Astrocyte (in vitro differentiated cells and primary cell): ENCODE measurements around the gene NTSR1. TPM values are rescaled to one million over a fixed set of nuclear protein-coding genes. Genes with fewer than 3 reads are reported as not detected.

Experiments used
- DNase-seq: peaks from one replicate; pipeline ENCODE4 v3.0.0-alpha.2; 2010; ENCODE audit warnings: low read depth
- FAIRE-seq: peaks from 2 replicates; lab custom pipeline; 2011; peaks lifted over from hg19 to GRCh38; lab: Jason Lieb, UNC
- H2AFZ ChIP-seq: 2 replicates; pipeline ENCODE4 v1.6.0; 2012; ENCODE audit warnings: low read depth, low read length, inconsistent platforms
- H3K27ac ChIP-seq: 2 replicates; pipeline ENCODE4 v1.5.1; 2011; ENCODE audit warnings: low read depth, low read length, inconsistent platforms
- H3K27me3 ChIP-seq: 2 replicates; pipeline ENCODE4 v1.6.0; 2011; ENCODE audit warnings: low read length, inconsistent platforms; ENCODE audit not compliant: insufficient read depth
- H3K36me3 ChIP-seq: 2 replicates; pipeline ENCODE4 v1.5.1; 2011; ENCODE audit warnings: low read length, inconsistent platforms; ENCODE audit not compliant: insufficient read depth
- H3K4me1 ChIP-seq: 2 replicates; pipeline ENCODE4 v1.5.1; 2011; ENCODE audit warnings: low read length, inconsistent platforms; ENCODE audit not compliant: insufficient read depth
- H3K4me2 ChIP-seq: 2 replicates; pipeline ENCODE4 v1.6.0; 2012; ENCODE audit warnings: low read length, inconsistent platforms
- H3K4me3 ChIP-seq: 2 replicates; pipeline ENCODE4 v1.5.1; 2011; ENCODE audit warnings: low read depth, mild to moderate bottlenecking, low read length, inconsistent platforms; ENCODE audit not compliant: insufficient read depth
- H3K79me2 ChIP-seq: 2 replicates; pipeline ENCODE4 v1.6.0; 2012; ENCODE audit warnings: mild to moderate bottlenecking, low read length, inconsistent platforms; ENCODE audit not compliant: insufficient read depth
- H3K9ac ChIP-seq: 2 replicates; pipeline ENCODE4 v1.6.0; 2012; ENCODE audit warnings: mild to moderate bottlenecking, low read length, inconsistent platforms
- H3K9me3 ChIP-seq: 2 replicates; pipeline ENCODE4 v1.5.1; 2012; ENCODE audit warnings: low read depth, mild to moderate bottlenecking, low read length, inconsistent platforms; ENCODE audit not compliant: insufficient read depth
- H4K20me1 ChIP-seq: 2 replicates; pipeline ENCODE4 v1.6.0; 2012; ENCODE audit warnings: low read length, inconsistent platforms; ENCODE audit not compliant: insufficient read depth
- H3K27ac Mint-ChIP-seq: one replicate; pipeline ENCODE4 v1.8.0; 2021; ENCODE audit warnings: mild to moderate bottlenecking, mixed read lengths; ENCODE audit not compliant: unreplicated experiment
- H3K27me3 Mint-ChIP-seq: one replicate; pipeline ENCODE4 v1.8.0; 2021; ENCODE audit warnings: low read depth, mixed read lengths; ENCODE audit not compliant: unreplicated experiment
- H3K36me3 Mint-ChIP-seq: one replicate; pipeline ENCODE4 v1.8.0; 2021; ENCODE audit warnings: low read depth, mixed read lengths; ENCODE audit not compliant: unreplicated experiment
- H3K4me1 Mint-ChIP-seq: one replicate; pipeline ENCODE4 v1.8.0; 2021; ENCODE audit warnings: low read depth, mixed read lengths; ENCODE audit not compliant: unreplicated experiment
- H3K4me3 Mint-ChIP-seq: one replicate; pipeline ENCODE4 v1.8.0; 2021; ENCODE audit warnings: mild to moderate bottlenecking, moderate library complexity, mixed read lengths; ENCODE audit not compliant: unreplicated experiment
- H3K9me3 Mint-ChIP-seq: one replicate; pipeline ENCODE4 v1.8.0; 2021; ENCODE audit warnings: mild to moderate bottlenecking, mixed read lengths; ENCODE audit not compliant: unreplicated experiment
- CTCF ChIP-seq: IDR thresholded peaks from 2 replicates; pipeline ENCODE4 v1.5.1; 2011; ENCODE audit warnings: low read depth, mild to moderate bottlenecking, inconsistent platforms, low read length, moderate library complexity; ENCODE audit not compliant: insufficient read depth
- EZH2 ChIP-seq: IDR thresholded peaks from 2 replicates; pipeline ENCODE4 v1.6.1; 2012; ENCODE audit warnings: mild to moderate bottlenecking, low read length, inconsistent platforms; ENCODE audit not compliant: insufficient read depth
- total RNA-seq: library from RNA; stranded (reverse); gene quantifications from 2 replicates; pipeline ENCODE4 v1.2.1, GENCODE V29; 2021

Gene NTSR1
- total RNA-seq, 1 donor from 2014 or later: 0.16 TPM

DNA sequence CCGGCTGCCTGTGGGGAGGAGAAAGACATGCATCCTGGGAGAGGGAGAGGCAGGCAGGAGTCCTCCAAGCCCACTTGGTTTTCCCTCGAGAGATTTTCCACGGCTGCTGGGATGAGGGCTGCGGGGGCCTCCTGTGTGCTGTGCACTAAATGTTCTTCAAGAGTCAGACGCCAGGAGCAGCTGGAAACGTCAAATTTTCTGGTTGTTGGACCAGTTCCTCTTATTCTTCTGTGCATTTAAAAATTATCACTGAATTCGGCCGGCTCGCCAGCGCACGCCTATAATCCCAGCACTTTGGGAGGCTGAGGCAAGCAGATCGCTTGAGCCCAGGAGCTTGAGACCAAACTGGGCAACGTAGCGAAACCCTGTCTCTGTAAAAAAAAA, 32.8 kb upstream of the NTSR1 start:
- peaks cover 2% of the 10 kb centered on the region for H3K36me3 Mint-ChIP-seq
- DNase-seq (no peak), FAIRE-seq (no peak)
- H3K79me2 ChIP-seq: no peaks in the 10 kb centered on the region
- H4K20me1 ChIP-seq: no peaks in the 10 kb centered on the region
- H2AFZ ChIP-seq: no peak overlapping the region
- H3K27me3 Mint-ChIP-seq: peaks cover 38% of the 10 kb centered on the region
- peaks cover 7% of the 10 kb centered on the region for H3K4me1 ChIP-seq
- H3K4me1 Mint-ChIP-seq: peaks cover 4% of the 10 kb centered on the region
- peaks cover 14% of the 10 kb centered on the region for H3K9me3 Mint-ChIP-seq
- no peaks in the 10 kb centered on the region for H3K9me3 ChIP-seq
- no peaks in the 10 kb centered on the region for H3K36me3 ChIP-seq
- no peak overlapping the region for H3K27ac Mint-ChIP-seq
- H3K4me2 ChIP-seq: no peak overlapping the region
- no peak overlapping the region for H3K9ac ChIP-seq
- no peak overlapping the region for H3K27ac ChIP-seq
- no peak overlapping the region for H3K4me3 ChIP-seq
- H3K27me3 ChIP-seq: peaks cover 9% of the 10 kb centered on the region
- H3K4me3 Mint-ChIP-seq: no peak overlapping the region
- TF ChIP-seq EZH2 (no peak), CTCF (no peak)

DNA sequence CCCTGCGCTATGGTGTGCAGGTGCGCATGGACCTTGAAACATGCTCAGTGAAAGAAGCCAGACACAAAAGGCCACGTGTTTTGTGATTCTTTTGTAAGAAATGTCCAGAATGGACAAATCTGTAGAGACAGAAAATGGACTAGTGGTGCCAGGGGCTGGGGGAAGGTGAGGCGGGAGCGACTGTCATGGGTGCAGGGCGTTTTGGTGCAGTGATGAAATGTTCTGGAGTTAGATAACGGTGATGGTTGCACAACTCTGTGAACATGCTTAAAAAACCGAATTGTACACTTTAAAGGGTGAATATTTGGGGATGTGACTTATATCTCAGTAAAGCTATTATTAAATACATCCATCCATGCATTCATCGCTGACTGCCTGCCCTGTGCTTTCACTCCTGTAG, 31.7 kb upstream of the NTSR1 start:
- no peak overlapping the region for H3K4me3 Mint-ChIP-seq
- Histone ChIP-seq H3K27ac (no peak overlapping the region), H2AFZ (no peak overlapping the region), H3K4me1 (peaks cover 7% of the 10 kb centered on the region), H3K27me3 (peaks cover 19% of the 10 kb centered on the region), H3K4me2 (no peak overlapping the region), H3K9ac (no peak overlapping the region), H3K36me3 (no peaks in the 10 kb centered on the region), H3K79me2 (no peaks in the 10 kb centered on the region), H3K4me3 (no peak overlapping the region), H3K9me3 (no peaks in the 10 kb centered on the region), H4K20me1 (no peaks in the 10 kb centered on the region)
- no peak overlapping the region for H3K27ac Mint-ChIP-seq
- TF ChIP-seq EZH2 (no peak), CTCF (no peak)
- peaks cover 4% of the 10 kb centered on the region for H3K4me1 Mint-ChIP-seq
- no peak for FAIRE-seq
- DNase-seq: no peak
- H3K9me3 Mint-ChIP-seq: peaks cover 14% of the 10 kb centered on the region
- H3K36me3 Mint-ChIP-seq: peaks cover 2% of the 10 kb centered on the region
- peaks cover 38% of the 10 kb centered on the region for H3K27me3 Mint-ChIP-seq

DNA sequence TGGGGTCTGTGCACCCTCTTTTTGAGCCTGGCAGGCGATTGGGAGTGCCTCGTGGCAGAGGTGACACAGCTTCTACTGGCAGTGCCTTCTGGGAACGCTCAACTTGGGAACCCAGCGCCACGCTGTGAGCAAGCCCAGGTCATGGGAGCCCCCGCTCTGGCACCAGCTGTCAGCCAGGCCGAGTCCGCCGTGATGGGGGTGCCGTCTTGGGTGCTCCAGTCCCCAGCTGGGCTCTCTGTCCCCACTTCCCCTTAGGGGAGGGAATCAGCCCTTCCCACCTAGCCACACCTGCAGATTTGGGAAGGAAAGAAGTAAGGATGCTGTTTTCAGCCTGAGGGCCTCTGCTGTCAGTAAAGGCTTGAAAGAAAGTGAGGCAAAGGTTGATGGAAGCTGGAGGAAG, 31.0 kb upstream of the NTSR1 start:
- no peak overlapping the region for H3K4me2 ChIP-seq
- FAIRE-seq (no peak), DNase-seq (no peak)
- H3K27ac ChIP-seq: no peak overlapping the region
- H3K4me1 ChIP-seq: peaks cover 7% of the 10 kb centered on the region
- H3K36me3 ChIP-seq: no peaks in the 10 kb centered on the region
- peaks cover 43% of the 10 kb centered on the region for H3K27me3 Mint-ChIP-seq
- peaks cover 14% of the 10 kb centered on the region for H3K9me3 Mint-ChIP-seq
- H3K9ac ChIP-seq: no peak overlapping the region
- TF ChIP-seq EZH2: no peak
- TF ChIP-seq CTCF: no peak
- H3K4me3 ChIP-seq: no peak overlapping the region
- H3K27me3 ChIP-seq: peaks cover 19% of the 10 kb centered on the region
- no peak overlapping the region for H2AFZ ChIP-seq
- H3K79me2 ChIP-seq: no peaks in the 10 kb centered on the region
- no peak overlapping the region for H3K4me3 Mint-ChIP-seq
- peaks cover 4% of the 10 kb centered on the region for H3K4me1 Mint-ChIP-seq
- H3K36me3 Mint-ChIP-seq: peaks cover 2% of the 10 kb centered on the region
- H3K9me3 ChIP-seq: no peaks in the 10 kb centered on the region
- no peak overlapping the region for H3K27ac Mint-ChIP-seq
- no peaks in the 10 kb centered on the region for H4K20me1 ChIP-seq
